Neural cell (in vitro differentiated cells): Measurements from ENCODE around the gene XAF1. TPM values are rescaled to one million over a fixed set of nuclear protein-coding genes. Genes with fewer than 3 reads are reported as not detected.

Experiments used
- H2AFZ ChIP-seq: fragments of 200-600, 300-800 bp; sonication (generic), shearing (Covaris generic); 2 replicates; pipeline ENCODE4 v1.6.0; 2014; ENCODE audit warnings: low read depth, mild to moderate bottlenecking, antibody characterized with exemption, low read length, moderate library complexity
- H3F3A ChIP-seq: fragments of 200-600 bp; shearing (Covaris generic); 2 replicates; pipeline ENCODE4 v1.6.1; 2016; ENCODE audit warnings: mild to moderate bottlenecking, moderate library complexity, mixed read lengths, antibody characterized with exemption, low read length; ENCODE audit not compliant: insufficient read depth, poor library complexity, severe bottlenecking
- H3K27ac ChIP-seq: fragments of 200-600, 300-800 bp; sonication (generic), shearing (Covaris generic); 2 replicates; pipeline ENCODE4 v1.5.1; 2014; ENCODE audit warnings: mild to moderate bottlenecking, low read length, moderate library complexity
- H3K27me3 ChIP-seq: fragments of 300-800, 200-600 bp; sonication (generic), shearing (Covaris generic); 2 replicates; pipeline ENCODE4 v1.6.0; 2014; ENCODE audit warnings: mild to moderate bottlenecking, low read depth, low read length, moderate library complexity; ENCODE audit not compliant: insufficient read depth
- H3K36me3 ChIP-seq: fragments of 300-800, 200-600 bp; sonication (generic), shearing (Covaris generic); 2 replicates; pipeline ENCODE4 v1.5.1; 2014; ENCODE audit warnings: mild to moderate bottlenecking, antibody characterized with exemption, low read length, moderate library complexity; ENCODE audit not compliant: insufficient read depth
- H3K4me2 ChIP-seq: fragments of 300-800, 200-600 bp; sonication (generic), shearing (Covaris generic); 2 replicates; pipeline ENCODE4 v1.6.0; 2014; ENCODE audit warnings: mild to moderate bottlenecking, low read length
- H3K4me3 ChIP-seq: fragments of 300-800, 200-600 bp; sonication (generic), shearing (Covaris generic); 2 replicates; pipeline ENCODE4 v1.5.1; 2014; ENCODE audit warnings: mild to moderate bottlenecking, low read length, moderate library complexity
- H3K79me2 ChIP-seq: fragments of 200-600 bp; shearing (Covaris generic); replicated peaks from 2 replicates; pipeline ENCODE4 v1.6.0; 2014; ENCODE audit warnings: mild to moderate bottlenecking, low read length, moderate library complexity; ENCODE audit not compliant: insufficient read depth
- H3K9ac ChIP-seq: fragments of 300-800, 200-600 bp; sonication (generic), shearing (Covaris generic); 2 replicates; pipeline ENCODE4 v1.6.1; 2016; ENCODE audit warnings: mild to moderate bottlenecking, low read length, mixed read lengths
- H3K9me2 ChIP-seq: fragments of 200-600 bp; shearing (Covaris generic); 2 replicates; pipeline ENCODE4 v1.6.1; 2016; ENCODE audit warnings: mild to moderate bottlenecking, low read length, mixed read lengths; ENCODE audit not compliant: insufficient read depth
- H3K9me3 ChIP-seq: fragments of 200-600, 300-800 bp; sonication (generic), shearing (Covaris generic); 2 replicates; pipeline ENCODE4 v1.6.1; 2016; ENCODE audit warnings: mild to moderate bottlenecking, mixed run types, low read length, moderate library complexity, mixed read lengths
- H4K20me1 ChIP-seq: fragments of 200-600 bp; shearing (Covaris generic); 2 replicates; pipeline ENCODE4 v1.6.1; 2016; ENCODE audit warnings: mild to moderate bottlenecking, mixed run types; ENCODE audit not compliant: insufficient read depth
- CTCF ChIP-seq: fragments of 450-650 bp; IDR thresholded peaks from 2 replicates; pipeline ENCODE4 v1.5.1; 2014; ENCODE audit warnings: antibody characterized with exemption, mild to moderate bottlenecking, moderate library complexity; ENCODE audit not compliant: poor library complexity, severe bottlenecking
- EP300 ChIP-seq: fragments of 450-650 bp; conservative IDR thresholded peaks from 2 replicates; pipeline ENCODE4 v1.6.1; 2014; ENCODE audit warnings: antibody characterized with exemption, mild to moderate bottlenecking, moderate library complexity; ENCODE audit not compliant: poor library complexity, severe bottlenecking
- EZH2 ChIP-seq: fragments of 200-600, 300-800 bp; shearing (Covaris generic), sonication (generic); IDR thresholded peaks from 2 replicates; pipeline ENCODE4 v1.6.1; 2014; ENCODE audit warnings: antibody characterized with exemption, low read length, borderline replicate concordance, mild to moderate bottlenecking; ENCODE audit not compliant: insufficient read depth, poor library complexity, severe bottlenecking
- MXI1 ChIP-seq: fragments of 450-650 bp; conservative IDR thresholded peaks from 2 replicates; pipeline ENCODE4 v1.6.1; 2014; ENCODE audit warnings: antibody characterized with exemption, mild to moderate bottlenecking; ENCODE audit not compliant: poor library complexity, severe bottlenecking
- POLR2AphosphoS5 ChIP-seq: IDR thresholded peaks from 2 replicates; pipeline ENCODE4 v1.6.1; 2012
- RAD21 ChIP-seq: fragments of 450-650 bp; conservative IDR thresholded peaks from 2 replicates; pipeline ENCODE4 v1.6.1; 2014; ENCODE audit warnings: antibody characterized with exemption, mild to moderate bottlenecking, moderate library complexity
- REST ChIP-seq: IDR thresholded peaks from 2 replicates; pipeline ENCODE4 v1.6.1; 2012; ENCODE audit warnings: borderline replicate concordance
- SMC3 ChIP-seq: fragments of 450-650 bp; conservative IDR thresholded peaks from 2 replicates; pipeline ENCODE4 v1.6.1; 2014; ENCODE audit warnings: antibody characterized with exemption, mild to moderate bottlenecking, moderate library complexity; ENCODE audit not compliant: poor library complexity
- TAF1 ChIP-seq: IDR thresholded peaks from 2 replicates; pipeline ENCODE4 v1.6.1; 2012; ENCODE audit warnings: low read depth
- polyA plus RNA-seq: library from polyadenylated mRNA; depleted of rRNA; stranded (reverse); fragments of >200 nt; gene quantifications from 2 replicates; pipeline ENCODE4 v1.2.3, GENCODE V29; 2014

XAF1 gene
- polyA plus RNA-seq, 1 donor from 2014 or later, result not detected

- no peaks in the 10 kb centered on the region for H4K20me1 ChIP-seq
- H3K36me3 ChIP-seq, result no peaks in the 10 kb centered on the region
- no peak overlapping the region for H2AFZ ChIP-seq
- no peak overlapping the region for H3K9ac ChIP-seq
- peaks cover 3% of the 10 kb centered on the region for H3K27me3 ChIP-seq
- H3F3A ChIP-seq, result no peaks in the 10 kb centered on the region
- H3K4me2 ChIP-seq, result no peak overlapping the region
- H3K79me2 ChIP-seq, result no peaks in the 10 kb centered on the region
- peaks cover 3% of the 10 kb centered on the region for H3K9me3 ChIP-seq
- TF ChIP-seq EP300 (no peak), RAD21 (no peak), REST (no peak), SMC3 (no peak), MXI1 (no peak), TAF1 (no peak), CTCF (no peak), EZH2 (no peak)
- H3K4me3 ChIP-seq, result no peak overlapping the region
- H3K27ac ChIP-seq, result no peak overlapping the region
- H3K9me2 ChIP-seq, result no peaks in the 10 kb centered on the region
Observed at GRCh38 chr17:6789146-6789545, 33.3 kb downstream of the XAF1 start.

- no peak overlapping the region for H3K4me3 ChIP-seq
- no peaks in the 10 kb centered on the region for H3K79me2 ChIP-seq
- no peaks in the 10 kb centered on the region for H3F3A ChIP-seq
- no peaks in the 10 kb centered on the region for H3K27me3 ChIP-seq
- H3K9ac ChIP-seq, result no peak overlapping the region
- TF ChIP-seq EP300, result no peak
- TF ChIP-seq EZH2, result no peak
- no peak for TF ChIP-seq SMC3
- no peak for TF ChIP-seq POLR2AphosphoS5
- no peak for TF ChIP-seq RAD21
- no peak for TF ChIP-seq REST
- no peak for TF ChIP-seq MXI1
- no peak for TF ChIP-seq TAF1
- TF ChIP-seq CTCF, result no peak
- H3K9me3 ChIP-seq, result no peaks in the 10 kb centered on the region
- H2AFZ ChIP-seq, result no peak overlapping the region
- H4K20me1 ChIP-seq, result no peaks in the 10 kb centered on the region
- no peaks in the 10 kb centered on the region for H3K9me2 ChIP-seq
- no peaks in the 10 kb centered on the region for H3K36me3 ChIP-seq
- no peak overlapping the region for H3K4me2 ChIP-seq
- no peak overlapping the region for H3K27ac ChIP-seq
Observed at GRCh38 chr17:6793748-6794493, 38.1 kb downstream of the XAF1 start.
